T-helper 9 cell (primary cell): ENCODE results near the gene TAOK2.

Source experiments
- DNase-seq: peaks from one replicate; pipeline ENCODE4 v3.0.0-alpha.2; 2020

The TAOK2 gene

GRCh38 chr16:29988346-29989075, 14.8 kb downstream of the TAOK2 start:
- DNase-seq: no peak

DNA sequence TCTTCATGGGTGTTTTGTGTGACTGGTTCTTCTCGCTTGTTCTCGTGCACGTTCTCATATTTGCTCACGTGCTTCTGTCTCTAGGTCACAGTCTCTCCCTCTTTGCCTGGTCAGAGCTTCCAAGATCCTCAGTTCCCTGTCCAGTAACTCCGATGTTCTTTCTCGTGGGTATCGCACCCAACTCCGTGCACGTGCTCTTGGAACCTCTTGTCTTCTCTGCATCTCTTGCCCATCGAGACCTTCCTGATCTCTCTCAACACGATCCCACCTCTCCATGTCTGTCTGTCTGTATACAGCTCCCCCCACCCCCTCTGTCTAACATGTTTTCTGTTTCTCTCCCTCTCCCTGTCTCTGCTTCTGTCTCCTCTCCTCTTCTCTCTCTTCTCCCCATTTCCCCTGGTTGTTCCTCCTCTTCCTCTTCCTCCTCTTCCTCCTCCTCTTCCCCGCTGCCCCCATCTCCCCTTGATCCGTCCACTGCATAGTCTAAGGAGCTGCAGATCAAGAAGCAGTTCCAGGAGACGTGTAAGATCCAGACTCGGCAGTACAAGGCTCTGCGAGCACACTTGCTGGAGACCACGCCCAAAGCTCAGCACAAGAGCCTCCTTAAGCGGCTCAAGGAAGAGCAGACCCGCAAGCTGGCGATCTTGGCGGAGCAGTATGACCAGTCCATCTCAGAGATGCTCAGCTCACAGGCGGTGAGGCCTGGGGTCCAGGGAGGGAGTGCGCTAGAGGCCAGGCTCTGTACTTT, 15.6 kb downstream of the TAOK2 start:
- DNase-seq: no peak

DNA sequence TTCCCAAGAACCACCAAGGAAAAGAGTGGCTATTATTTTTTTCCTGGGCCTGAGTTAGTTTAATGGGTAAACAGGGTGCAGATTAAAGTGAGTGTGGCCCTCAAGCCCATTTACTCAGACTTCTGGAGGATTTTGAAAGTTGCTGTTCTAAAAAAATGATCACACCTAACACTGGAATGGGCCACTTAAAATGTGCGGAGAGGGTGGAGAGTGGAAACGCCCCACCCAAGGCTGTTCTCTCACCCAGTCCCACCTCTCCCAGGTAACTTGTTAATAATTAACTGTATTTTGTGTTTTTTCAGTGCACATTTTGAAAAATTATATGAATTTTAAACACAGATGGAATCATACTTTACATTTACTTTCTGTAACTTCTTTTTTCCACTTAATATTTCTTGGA, 16.4 kb downstream of the TAOK2 start:
- no peak for DNase-seq

- no peak for DNase-seq
Measured at GRCh38 chr16:29990883-29991570, 17.4 kb downstream of the TAOK2 start.

DNA sequence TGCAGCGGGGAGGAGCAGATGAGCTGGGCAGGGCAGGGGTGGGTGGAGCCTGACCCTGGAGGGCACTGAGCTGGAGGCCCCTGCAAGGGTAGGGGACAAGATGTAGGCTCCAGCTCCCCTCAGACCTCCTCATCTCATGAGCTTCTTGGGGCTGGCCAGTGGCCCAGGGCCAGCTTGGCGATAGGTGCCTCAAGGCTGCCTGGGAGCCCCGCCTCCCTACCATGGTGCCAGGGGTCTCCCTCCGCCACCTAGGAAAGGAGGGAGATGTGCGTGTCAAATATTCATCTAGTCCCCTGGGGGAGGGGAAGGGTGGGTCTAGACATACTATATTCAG, 17.9 kb downstream of the TAOK2 start:
- DNase-seq: no peak

DNA sequence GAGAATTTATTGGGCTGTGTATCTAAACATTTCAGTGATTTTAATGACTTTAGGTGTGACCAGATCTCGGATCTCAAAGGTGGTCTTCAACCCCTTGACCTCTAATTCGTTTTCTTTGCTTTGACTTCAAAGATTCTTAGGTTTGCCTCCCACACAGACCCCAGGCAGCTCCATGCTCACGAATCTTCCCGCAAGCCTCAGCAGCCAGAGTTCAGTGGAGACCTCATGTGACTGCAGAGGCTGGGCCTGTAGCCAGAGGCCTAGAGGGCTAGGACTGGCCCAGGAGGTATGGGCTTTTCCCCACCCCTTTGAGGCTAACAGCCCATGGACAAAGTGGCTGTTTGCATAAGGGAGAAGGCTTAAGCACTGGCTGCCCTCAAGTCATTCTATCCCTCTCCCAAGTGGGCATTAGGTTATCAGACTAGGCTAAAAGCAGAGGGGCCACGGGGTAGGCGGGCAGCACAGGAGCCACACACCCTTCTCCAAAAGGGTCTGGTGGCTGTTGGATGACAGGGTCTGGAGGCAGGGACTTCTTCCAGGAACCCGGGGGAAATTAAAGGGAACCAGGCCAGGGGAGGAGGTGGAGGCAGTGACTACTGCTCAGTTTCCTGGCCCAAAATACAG, 18.8 kb downstream of the TAOK2 start:
- no peak for DNase-seq

- no peak for DNase-seq
Measured at GRCh38 chr16:29993191-29993902, 19.7 kb downstream of the TAOK2 start.

- DNase-seq: no peak
Measured at GRCh38 chr16:29993903-29994599, 20.4 kb downstream of the TAOK2 start.

DNA sequence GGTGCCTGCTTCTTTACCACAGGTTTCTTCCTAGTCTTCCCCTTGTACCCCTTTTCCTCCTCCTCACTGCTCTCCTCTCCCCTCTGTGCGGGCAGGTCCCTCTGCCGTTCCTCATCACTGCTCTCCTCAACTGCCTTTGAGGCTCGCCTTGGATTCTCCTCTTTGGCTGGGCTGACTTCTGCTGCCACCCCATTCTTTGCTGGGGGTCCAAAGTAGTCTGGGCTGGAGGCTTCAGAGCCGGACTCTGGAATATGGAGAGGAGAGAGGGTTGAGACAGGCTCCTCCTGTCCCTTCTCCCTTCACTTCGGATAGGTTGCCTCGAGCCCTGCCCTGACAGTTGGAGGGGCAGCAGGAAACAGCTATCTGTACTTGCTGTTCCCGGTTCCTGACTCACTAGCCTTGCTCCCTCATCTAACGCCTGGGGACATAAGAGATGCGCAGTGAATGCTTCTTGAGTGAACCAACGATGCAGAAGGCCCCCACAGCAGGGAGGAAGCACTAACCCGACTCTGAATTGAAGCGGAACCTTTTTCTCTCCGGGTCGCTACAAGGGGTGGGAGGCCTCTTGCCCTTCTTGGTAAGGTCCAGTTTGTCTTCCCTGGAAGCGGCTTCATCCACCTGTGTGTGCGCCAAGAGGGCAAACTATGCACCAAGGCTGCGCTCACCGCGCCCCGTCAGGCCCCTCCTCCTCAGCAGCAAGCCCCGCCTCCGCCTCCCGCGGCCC, 21.1 kb downstream of the TAOK2 start:
- DNase-seq: no peak

DNA sequence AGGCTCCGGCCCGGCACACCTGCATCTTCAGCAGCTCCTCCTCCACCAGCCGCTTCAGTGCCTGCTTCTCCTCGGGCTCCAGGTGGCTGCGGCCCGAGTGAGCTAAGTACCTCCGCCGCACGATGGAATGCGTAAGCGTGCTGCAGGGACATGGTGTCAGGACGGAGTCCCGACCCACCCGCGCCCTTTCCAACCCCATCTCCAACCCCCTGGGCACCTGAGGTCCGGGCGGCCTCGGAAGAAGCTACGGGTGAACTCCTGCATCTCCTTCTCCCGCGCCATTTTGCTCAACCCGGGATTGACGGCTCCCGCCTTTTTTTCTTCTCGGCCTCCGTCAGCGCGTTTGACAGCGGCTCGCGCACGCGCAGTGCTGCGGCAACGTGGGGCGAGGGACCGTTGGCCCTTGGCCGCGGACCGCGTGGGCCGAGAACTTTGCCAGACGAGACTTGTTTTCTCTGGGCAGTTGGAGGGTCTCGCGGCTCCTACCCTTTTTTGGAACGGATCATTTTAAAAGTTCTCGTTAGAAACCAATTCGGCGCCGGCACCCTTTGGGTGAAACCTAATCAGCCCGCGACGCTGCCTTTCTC, 21.7 kb downstream of the TAOK2 start, which contains the start of gene HIRIP3:
Gene HIRIP3 (minus strand): TSS at position 294 of the 587 bp plus-strand sequence. CDS start 12 bp downstream, at position 282.
- peak; percentile 83 for DNase-seq

DNA sequence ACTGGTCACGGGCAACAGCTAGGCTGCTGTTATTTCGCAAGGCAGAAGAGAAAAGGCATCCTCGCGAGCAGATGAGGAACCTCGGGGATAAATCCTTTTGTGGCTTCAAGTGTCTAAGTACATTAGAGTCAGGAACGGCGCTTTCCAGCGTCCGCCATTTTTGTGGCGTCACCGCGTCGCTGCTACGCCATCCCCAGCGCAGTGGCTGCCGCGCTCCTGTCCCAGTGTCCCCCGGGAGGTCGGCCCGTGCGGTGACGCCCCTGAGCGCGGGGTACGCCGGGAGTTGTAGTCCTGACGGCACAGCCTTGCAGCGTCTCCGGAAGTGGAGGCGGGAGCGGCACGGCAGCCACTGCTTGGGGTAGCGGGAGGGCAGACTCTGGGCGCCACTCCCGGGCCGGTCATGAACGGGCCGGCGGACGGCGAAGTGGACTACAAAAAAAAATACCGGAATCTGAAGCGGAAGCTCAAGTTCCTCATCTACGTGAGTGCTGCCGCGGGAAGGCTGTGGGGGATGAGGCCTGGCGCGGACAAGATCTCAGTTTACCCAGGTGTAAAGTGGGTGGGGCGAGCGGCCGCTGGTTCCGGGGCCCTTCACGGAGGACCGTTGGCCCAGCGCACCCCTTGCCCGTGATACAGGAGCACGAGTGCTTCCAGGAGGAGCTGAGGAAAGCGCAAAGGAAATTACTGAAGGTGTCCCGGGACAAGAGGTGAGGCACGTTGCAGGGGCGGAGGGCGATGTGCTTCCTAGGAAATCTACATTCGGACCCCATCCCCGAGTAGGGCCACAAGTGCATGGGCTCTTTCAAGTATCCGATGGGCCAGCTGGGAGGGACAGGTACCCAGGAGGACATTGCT, 22.5 kb downstream of the TAOK2 start, which contains the start of gene INO80E:
Gene INO80E (plus strand): TSS at position 331 of the 855 bp plus-strand sequence. CDS start 70 bp downstream, at position 401.
- peak; percentile 99 for DNase-seq

DNA sequence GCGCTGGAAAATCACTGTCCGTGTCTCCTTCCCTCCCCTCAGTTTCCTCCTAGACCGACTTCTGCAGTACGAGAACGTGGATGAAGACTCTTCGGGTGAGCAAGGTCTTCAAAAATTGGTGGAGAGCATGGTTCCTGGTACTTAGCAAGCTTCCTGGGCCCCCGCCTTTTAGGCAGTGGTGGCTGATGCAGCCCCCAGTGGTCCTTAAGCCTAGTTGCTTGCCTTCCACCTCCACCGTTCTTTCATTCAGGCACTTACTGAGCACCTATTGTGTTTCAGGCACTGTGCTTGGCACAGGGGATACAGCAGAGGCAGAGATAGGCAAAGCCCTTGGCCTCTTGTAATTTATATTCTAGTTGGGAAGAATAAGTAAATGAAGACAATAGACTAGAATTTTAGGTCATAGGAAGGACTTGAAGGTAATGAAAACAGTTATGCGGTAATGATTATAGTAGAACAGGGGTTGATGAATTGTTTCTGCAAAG, 23.1 kb downstream of the TAOK2 start:
- DNase-seq: no peak

DNA sequence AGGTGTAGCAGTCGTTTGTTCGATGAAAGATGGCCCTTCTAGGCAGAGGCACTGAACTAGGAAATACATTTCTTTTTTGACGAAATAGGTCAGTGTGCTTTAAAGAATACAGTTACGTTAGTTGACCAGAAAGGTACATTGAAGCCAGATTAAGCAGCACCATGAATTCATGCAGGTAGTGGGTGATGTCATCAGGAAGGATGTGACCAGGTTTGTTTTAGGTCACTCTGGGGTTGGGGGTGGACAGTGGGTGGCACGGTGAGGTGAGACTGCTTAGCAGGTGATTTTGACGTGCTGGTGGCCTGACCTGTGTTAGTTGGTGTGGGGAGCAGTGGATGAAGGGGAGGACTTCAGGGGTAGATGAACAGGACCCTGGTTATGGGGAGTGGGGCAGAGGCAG, 25.9 kb downstream of the TAOK2 start:
- no peak for DNase-seq

DNA sequence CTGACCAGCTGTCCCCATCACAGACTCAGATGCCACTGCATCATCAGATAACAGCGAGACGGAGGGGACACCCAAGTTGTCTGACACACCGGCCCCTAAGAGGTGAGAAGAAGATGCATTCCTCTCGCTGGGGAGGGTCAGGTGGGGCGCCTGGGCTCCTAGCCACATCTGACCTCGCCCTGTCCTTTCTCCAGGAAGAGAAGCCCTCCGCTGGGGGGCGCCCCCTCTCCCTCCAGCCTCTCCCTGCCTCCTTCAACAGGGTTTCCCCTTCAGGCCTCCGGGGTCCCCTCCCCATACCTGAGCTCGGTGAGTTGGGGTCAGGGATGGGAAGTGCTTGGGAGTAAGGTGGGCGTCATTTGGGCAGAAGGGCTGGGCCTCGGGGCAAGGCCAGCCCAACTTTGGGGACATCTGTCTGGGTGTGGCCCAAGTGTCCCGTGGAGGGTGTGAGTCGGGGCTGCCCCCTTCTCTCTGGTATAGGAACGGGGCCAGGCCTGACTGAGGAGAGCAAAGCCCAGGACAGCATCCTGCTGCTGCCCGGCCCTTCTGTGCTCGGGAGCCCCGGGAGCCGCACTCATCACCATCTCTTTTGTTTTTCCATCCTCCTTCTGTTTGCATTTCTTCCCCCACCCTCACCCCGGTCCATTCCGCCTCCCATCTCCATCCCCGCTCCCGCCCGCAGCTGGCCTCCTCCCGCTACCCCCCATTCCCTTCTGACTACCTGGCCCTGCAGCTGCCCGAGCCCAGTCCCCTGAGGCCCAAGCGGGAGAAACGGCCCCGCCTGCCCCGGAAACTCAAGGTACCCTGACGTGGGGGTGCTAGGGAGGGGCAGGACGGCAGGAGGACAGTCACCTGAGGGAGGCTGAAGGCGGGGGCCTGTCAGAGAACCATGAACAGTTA, 27.3 kb downstream of the TAOK2 start:
- no peak for DNase-seq

GRCh38 chr16:30002614-30003346, 29.1 kb downstream of the TAOK2 start:
- no peak for DNase-seq

DNA sequence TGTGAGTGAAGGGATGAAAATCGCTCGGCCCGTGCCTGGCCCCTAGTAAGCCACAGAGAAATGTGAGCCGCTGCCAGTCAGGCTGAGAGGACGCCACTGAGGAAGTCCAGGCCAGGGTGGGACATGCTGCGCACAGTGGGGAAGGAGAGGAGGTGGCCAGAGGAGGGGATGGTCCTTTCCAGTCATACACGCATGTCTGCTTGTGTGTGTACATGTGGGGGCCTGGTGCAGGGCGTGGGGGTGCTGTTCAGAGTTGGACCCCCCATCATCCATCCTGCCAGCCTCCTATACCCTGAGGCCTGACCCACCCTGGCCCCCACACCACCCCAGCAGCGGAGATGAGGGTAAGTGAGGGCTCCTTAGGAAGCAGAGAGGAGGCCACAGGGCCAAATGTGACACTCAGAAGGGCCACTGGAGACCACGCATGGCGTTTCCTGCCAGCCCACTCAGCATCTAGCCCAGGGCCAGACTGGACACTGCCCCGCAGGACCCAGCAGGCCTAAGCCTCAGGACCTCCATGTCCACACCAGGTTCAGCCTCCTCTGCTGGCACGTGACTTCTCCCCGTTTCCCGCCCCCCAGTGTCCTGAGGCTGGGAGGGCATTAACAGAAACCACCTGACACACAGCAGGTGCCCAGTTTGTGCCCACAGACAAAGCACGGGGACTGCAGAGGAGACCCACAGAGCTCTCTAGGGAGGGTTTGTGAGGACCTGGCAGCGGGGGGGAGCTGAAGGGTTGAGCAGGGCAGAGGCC, 30.2 kb downstream of the TAOK2 start:
- DNase-seq: no peak

GRCh38 chr16:30004424-30004776, 30.7 kb downstream of the TAOK2 start:
- DNase-seq: no peak
